Transverse colon (tissue), 4 donors: Measurements from ENCODE around the gene RTEL1. TPM values are rescaled to one million over a fixed set of nuclear protein-coding genes. Genes with fewer than 3 reads are reported as not detected.
"Not testable (repeated sequence)": the region's sequence is repeated elsewhere in the genome, so short reads cannot be mapped to it uniquely, and the experiment has no call there.

Source experiments
- DNase-seq: peaks from one replicate; pipeline ENCODE4 v3.0.0-alpha.2; 2019
- H3K27ac ChIP-seq, 4 donors: fragments of 200-600 bp; sonication (generic); 2 replicates each; pipeline ENCODE4 v1.5.1; 2016 to 2018; ENCODE audit warnings: inconsistent platforms in 4 of 4
- H3K27me3 ChIP-seq: fragments of 200-600 bp; sonication (generic); 2 replicates; pipeline ENCODE4 v1.5.1; 2017; ENCODE audit warnings: inconsistent platforms
- H3K36me3 ChIP-seq, 4 donors: fragments of 200-600 bp; sonication (generic); 2 replicates each; pipeline ENCODE4 v1.5.1; 2017 to 2019; ENCODE audit warnings: inconsistent platforms in 4 of 4
- H3K4me1 ChIP-seq, 4 donors: fragments of 200-600 bp; sonication (generic); 2 replicates each; pipeline ENCODE4 v1.5.1; 2017 to 2020; ENCODE audit warnings: inconsistent platforms in 4 of 4
- H3K4me3 ChIP-seq, 4 donors: fragments of 200-600 bp; sonication (generic); 1 replicate in 1 of 4; 2 replicates in 3 of 4; pipeline versions ENCODE4 v1.5.1 to v1.6.1; 2017 to 2019; ENCODE audit warnings: inconsistent platforms in 4 of 4
- H3K9me3 ChIP-seq, 2 donors: fragments of 200-600 bp; sonication (generic); 2 replicates each; pipeline ENCODE4 v1.5.1; 2017 to 2019; ENCODE audit warnings: inconsistent platforms in 2 of 2
- CTCF ChIP-seq, 5 experiments: fragments of 200-600 bp in 3 of 5; fragments of 450-650 bp in 2 of 5; sonication (generic) in 3 of 5; IDR thresholded peaks; 1 replicate in 2 of 5; 2 replicates in 3 of 5; pipeline ENCODE4 v1.5.1; 2016 to 2017; ENCODE audit warnings: antibody characterized with exemption in 5 of 5, inconsistent platforms in 3 of 5, mild to moderate bottlenecking in 2 of 5, moderate library complexity in 1 of 5
- EP300 ChIP-seq: sonication (generic); formaldehyde crosslinking; IDR thresholded peaks from one replicate; pipeline ENCODE4 v1.6.1; 2017; ENCODE audit warnings: antibody characterized with exemption, low read depth
- POLR2A ChIP-seq: fragments of 450-650 bp; IDR thresholded peaks from one replicate; pipeline ENCODE4 v1.6.1; 2016; ENCODE audit warnings: antibody characterized with exemption, mild to moderate bottlenecking, moderate library complexity
- POLR2AphosphoS5 ChIP-seq, 3 donors: sonication (generic); formaldehyde crosslinking; IDR thresholded peaks; one replicate each; pipeline ENCODE4 v1.6.1; 2016; ENCODE audit warnings: antibody characterized with exemption in 3 of 3
- WGBS, 2 donors: methylation state at CpG; one replicate each; pipeline ENCODE4 v1.1.5; 2018; ENCODE audit warnings: low coverage in 1 of 2; 5-methylcytosine and 5-hydroxymethylcytosine counted together
- in situ Hi-C, 4 donors: fragments of 200-750 bp; cut with MboI; loops; one replicate each; pipeline versions ENCODE4 v1.15.0 to v1.15.1; 2017; ENCODE audit warnings: low sequenced_read_pairs in 3 of 4, low pct_ligation_motif_present in 1 of 4, low pct_unique_long_range_greater_than_20kb in 1 of 4
- intact Hi-C: fragments of 100-400 bp; cut with DNase I; formaldehyde crosslinking; loops from one replicate; pipeline ENCODE4 v1.15.1; 2023; ENCODE audit warnings: low total_unique reads
- total RNA-seq, 4 donors: library from RNA; depleted of rRNA; stranded (reverse); fragments of >200 nt; gene quantifications; one replicate each; pipeline ENCODE4 v1.1.0, GENCODE V29; 2016

RTEL1 gene
- total RNA-seq, 4 donors from 2014 or later, result 18.8 to 84.9 (median 24.1) TPM

GRCh38 chr20:63645218-63645617 lies 12.9 kb upstream of the RTEL1 start:
- no peak for DNase-seq
- intact Hi-C loops, result no loop called here

GRCh38 chr20:63648190-63648589 lies 9.9 kb upstream of the RTEL1 start:
- Histone ChIP-seq H3K36me3 (no peaks in the 10 kb centered on the region), H3K27ac (no peak overlapping the region), H3K4me3 (no peak overlapping the region), H3K4me1 (peaks cover 4 to 16% (median 14%) of the 10 kb centered on the region in 4 donors), H3K9me3 (no peaks in the 10 kb centered on the region), H3K27me3 (peaks cover 23% of the 10 kb centered on the region)
- WGBS, 2 donors, result 80 to 88% methylated on average over 1 to 6 of the region's 6 CpGs
- in situ Hi-C loops (loop anchor here in 1 of 4 donors (25.0 kb wide), 1 partner anchor 111 kb away; the partner anchor contains the start of genes PTK6 and SRMS), intact Hi-C loops (no loop called here)
- TF ChIP-seq POLR2AphosphoS5 (IDR thresholded peaks at IDR 0.05) (no peak), CTCF (IDR thresholded peaks at IDR 0.05) (no peak), POLR2A (no peak), EP300 (no peak)
- DNase-seq, result no peak

More at GRCh38 chr20:63645218-63645617, 12.9 kb upstream of the RTEL1 start:
- Histone ChIP-seq H3K27ac (no peak overlapping the region), H3K27me3 (no peaks in the 10 kb centered on the region), H3K4me1 (peaks cover 6 to 15% (median 9%) of the 10 kb centered on the region in 4 donors), H3K4me3 (no peak overlapping the region), H3K36me3 (no peaks in the 10 kb centered on the region), H3K9me3 (no peaks in the 10 kb centered on the region)
- 50 to 77% methylated on average over 1 to 3 of the region's 4 CpGs for WGBS, 2 donors
- TF ChIP-seq CTCF (IDR thresholded peaks at IDR 0.05) (no peak), POLR2AphosphoS5 (IDR thresholded peaks at IDR 0.05) (no peak), POLR2A (no peak), EP300 (no peak)
- in situ Hi-C loops, result loop anchor here in 1 of 4 donors (25.0 kb wide), 1 partner anchor 108 kb away; the partner anchor contains the start of genes PTK6 and SRMS

- intact Hi-C loops (no loop called here), in situ Hi-C loops (loop anchor here in 1 of 4 donors (25.0 kb wide), 1 partner anchor 112 kb away; the partner anchor contains the start of genes PTK6 and SRMS)
- WGBS, 2 donors, result 83 to 100% methylated on average over 2 to 9 of the region's 11 CpGs
- Histone ChIP-seq H3K4me3 (no peak overlapping the region), H3K27me3 (peaks cover 30% of the 10 kb centered on the region), H3K4me1 (peaks cover 8 to 22% (median 19%) of the 10 kb centered on the region in 4 donors), H3K36me3 (no peaks in the 10 kb centered on the region), H3K27ac (no peak overlapping the region), H3K9me3 (no peaks in the 10 kb centered on the region)
- TF ChIP-seq POLR2A, result no peak
- TF ChIP-seq POLR2AphosphoS5 (IDR thresholded peaks at IDR 0.05), result no peak
- no peak for TF ChIP-seq EP300
- TF ChIP-seq CTCF (IDR thresholded peaks at IDR 0.05), result no peak
- no peak for DNase-seq
Measured at GRCh38 chr20:63648895-63649589, 9.1 kb upstream of the RTEL1 start.

GRCh38 chr20:63650486-63650885 lies 7.6 kb upstream of the RTEL1 start:
- H3K27me3 ChIP-seq, result peaks cover 36% of the 10 kb centered on the region
- 88% methylated on average over 12 of the region's 25 CpGs; no CpG with 5 or more reads in 1 of the 2 donors for WGBS, 2 donors
- H3K27ac ChIP-seq, H3K4me3 ChIP-seq, in situ Hi-C loops, H3K36me3 ChIP-seq, H3K9me3 ChIP-seq, intact Hi-C loops, DNase-seq: not testable (repeated sequence)
- H3K4me1 ChIP-seq, result peaks cover 8 to 26% (median 20%) of the 10 kb centered on the region in 4 donors
